Activated naive CD4-positive, alpha-beta T cell treated with anti-CD3 and anti-CD28 coated beads, Interleukin-2, amount 10 ng/mL, durations not matched to agents 7 days and 5 days (primary cell): Measurements from ENCODE around the gene PGAP2.
A peak's percentile ranks its signal among the peaks of the same experiment; 100 is the strongest.

Source experiments
- CTCF ChIA-PET: fragments of 350-600 bp; sonication (Branson Sonifier 250); formaldehyde crosslinking; loops from one replicate; lab custom pipeline; 2021; ENCODE audit warnings: antibody characterized with exemption; lab: Charles Lee
- DNase-seq: peaks from one replicate; pipeline ENCODE4 v3.0.0-alpha.2; 2020
- H3K27ac Mint-ChIP-seq: one replicate; pipeline ENCODE4 v1.8.0; 2021; ENCODE audit warnings: mild to moderate bottlenecking, moderate library complexity, mixed read lengths
- H3K27me3 Mint-ChIP-seq: one replicate; pipeline ENCODE4 v1.8.0; 2021; ENCODE audit warnings: mild to moderate bottlenecking, mixed read lengths
- H3K36me3 Mint-ChIP-seq: one replicate; pipeline ENCODE4 v1.8.0; 2021; ENCODE audit warnings: mixed read lengths
- H3K4me1 Mint-ChIP-seq: one replicate; pipeline ENCODE4 v1.8.0; 2021; ENCODE audit warnings: mixed read lengths
- H3K4me3 Mint-ChIP-seq: one replicate; pipeline ENCODE4 v1.8.0; 2021; ENCODE audit warnings: mild to moderate bottlenecking, moderate library complexity, mixed read lengths
- H3K9me3 Mint-ChIP-seq: one replicate; pipeline ENCODE4 v1.8.0; 2021; ENCODE audit warnings: mixed read lengths

The PGAP2 gene

GRCh38 chr11:3831378-3832239, 23.2 kb downstream of the PGAP2 start:
- CTCF ChIA-PET = interaction anchor here (1.0 to 3.2 kb wide), 6 partner anchors 9 to 249 kb away, joined by 3 to 14 read pairs (median 3); partner anchors contain the start of gene RHOG

GRCh38 chr11:3832816-3833215, 24.5 kb downstream of the PGAP2 start:
- no peaks in the 10 kb centered on the region for H3K9me3 Mint-ChIP-seq
- H3K27me3 Mint-ChIP-seq = no peaks in the 10 kb centered on the region
- peaks cover 63% of the 10 kb centered on the region for H3K36me3 Mint-ChIP-seq
- H3K4me1 Mint-ChIP-seq = peaks cover 69% of the 10 kb centered on the region
- H3K4me3 Mint-ChIP-seq = no peak overlapping the region
- no peak for DNase-seq
- CTCF ChIA-PET = interaction anchor here (0.9 to 3.2 kb wide), 4 partner anchors 8 to 240 kb away, joined by 3 to 14 read pairs (median 6); no protein-coding TSS in a partner anchor
- peak overlapping the region; percentile 64 for H3K27ac Mint-ChIP-seq

More at GRCh38 chr11:3831378-3832239, 23.2 kb downstream of the PGAP2 start:
- no peaks in the 10 kb centered on the region for H3K9me3 Mint-ChIP-seq
- no peak for DNase-seq
- H3K27ac Mint-ChIP-seq = peak overlapping the region; percentile 64
- H3K27me3 Mint-ChIP-seq = no peaks in the 10 kb centered on the region
- H3K36me3 Mint-ChIP-seq = peaks cover 71% of the 10 kb centered on the region
- no peak overlapping the region for H3K4me3 Mint-ChIP-seq
- peaks cover 63% of the 10 kb centered on the region for H3K4me1 Mint-ChIP-seq

GRCh38 chr11:3833449-3833848, 25.1 kb downstream of the PGAP2 start:
- peaks cover 63% of the 10 kb centered on the region for H3K36me3 Mint-ChIP-seq
- H3K9me3 Mint-ChIP-seq = no peaks in the 10 kb centered on the region
- no peak overlapping the region for H3K4me3 Mint-ChIP-seq
- H3K4me1 Mint-ChIP-seq = peaks cover 74% of the 10 kb centered on the region
- peak overlapping the region; percentile 64 for H3K27ac Mint-ChIP-seq
- CTCF ChIA-PET = interaction anchor here (0.9 to 3.2 kb wide), 5 partner anchors 8 to 239 kb away, joined by 3 to 14 read pairs (median 3); no protein-coding TSS in a partner anchor
- no peaks in the 10 kb centered on the region for H3K27me3 Mint-ChIP-seq
- DNase-seq = no peak

GRCh38 chr11:3834349-3834663, 25.9 kb downstream of the PGAP2 start:
- Mint-ChIP-seq H3K4me3 (peak overlapping the region; percentile 88), H3K36me3 (peaks cover 70% of the 10 kb centered on the region), H3K27ac (peak overlapping the region; percentile 74), H3K27me3 (no peaks in the 10 kb centered on the region), H3K4me1 (peaks cover 81% of the 10 kb centered on the region), H3K9me3 (no peaks in the 10 kb centered on the region)
- CTCF ChIA-PET = interaction anchor here (0.6 to 12.4 kb wide), 4 partner anchors 9 to 238 kb away, joined by 3 to 179 read pairs (median 6); partner anchors contain the start of gene STIM1
- no peak for DNase-seq

- Mint-ChIP-seq H3K9me3 (no peaks in the 10 kb centered on the region), H3K27ac (peak overlapping the region; percentile 74), H3K27me3 (no peaks in the 10 kb centered on the region), H3K4me3 (peak overlapping the region; percentile 88), H3K36me3 (peaks cover 74% of the 10 kb centered on the region), H3K4me1 (peaks cover 84% of the 10 kb centered on the region)
- CTCF ChIA-PET = interaction anchor here (1.1 to 12.4 kb wide), 7 partner anchors 9 to 237 kb away, joined by 3 to 179 read pairs (median 7); partner anchors contain the start of gene STIM1
- DNase-seq = peak; percentile 33
These were observed 26.5 kb downstream of the PGAP2 start for GRCh38 chr11:3834664-3835461.

GRCh38 chr11:3835751-3836150, 27.4 kb downstream of the PGAP2 start:
- H3K4me1 Mint-ChIP-seq = peaks cover 82% of the 10 kb centered on the region
- CTCF ChIA-PET = interaction anchor here (1.1 to 12.4 kb wide), 6 partner anchors 10 to 237 kb away, joined by 3 to 179 read pairs (median 7); partner anchors contain the start of gene STIM1
- peak overlapping the region; percentile 74 for H3K27ac Mint-ChIP-seq
- H3K36me3 Mint-ChIP-seq = peaks cover 68% of the 10 kb centered on the region
- H3K27me3 Mint-ChIP-seq = no peaks in the 10 kb centered on the region
- H3K4me3 Mint-ChIP-seq = peak overlapping the region; percentile 88
- no peaks in the 10 kb centered on the region for H3K9me3 Mint-ChIP-seq
- no peak for DNase-seq

GRCh38 chr11:3836903-3837302, 28.5 kb downstream of the PGAP2 start:
- peak overlapping the region; percentile 88 for H3K4me3 Mint-ChIP-seq
- peak overlapping the region; percentile 94 for H3K27ac Mint-ChIP-seq
- H3K9me3 Mint-ChIP-seq = no peaks in the 10 kb centered on the region
- H3K36me3 Mint-ChIP-seq = peaks cover 57% of the 10 kb centered on the region
- CTCF ChIA-PET = interaction anchor here (1.5 to 12.4 kb wide), 6 partner anchors 11 to 236 kb away, joined by 4 to 179 read pairs (median 10); partner anchors contain the start of genes PGAP2 and STIM1
- no peaks in the 10 kb centered on the region for H3K27me3 Mint-ChIP-seq
- H3K4me1 Mint-ChIP-seq = peaks cover 74% of the 10 kb centered on the region
- DNase-seq = peak; percentile 79

- Mint-ChIP-seq H3K27ac (peak overlapping the region; percentile 94), H3K9me3 (no peaks in the 10 kb centered on the region), H3K36me3 (peaks cover 52% of the 10 kb centered on the region), H3K27me3 (no peaks in the 10 kb centered on the region), H3K4me1 (peaks cover 70% of the 10 kb centered on the region), H3K4me3 (peak overlapping the region; percentile 88)
- no peak for DNase-seq
- CTCF ChIA-PET = interaction anchor here (0.7 to 12.4 kb wide), 6 partner anchors 12 to 235 kb away, joined by 3 to 179 read pairs (median 8); partner anchors contain the start of genes PGAP2 and STIM1
These were observed 29.4 kb downstream of the PGAP2 start for GRCh38 chr11:3837793-3838192.

GRCh38 chr11:3838504-3838903, 30.1 kb downstream of the PGAP2 start:
- CTCF ChIA-PET = interaction anchor here (1.0 to 12.4 kb wide), 7 partner anchors 13 to 234 kb away, joined by 3 to 179 read pairs (median 7); partner anchors contain the start of genes PGAP2 and STIM1
- Mint-ChIP-seq H3K27me3 (no peaks in the 10 kb centered on the region), H3K4me1 (peaks cover 69% of the 10 kb centered on the region), H3K4me3 (peak overlapping the region; percentile 88), H3K36me3 (peaks cover 48% of the 10 kb centered on the region), H3K9me3 (no peaks in the 10 kb centered on the region), H3K27ac (peak overlapping the region; percentile 94)
- DNase-seq = no peak

- peak; percentile 57 for DNase-seq
- peak overlapping the region; percentile 94 for H3K27ac Mint-ChIP-seq
- CTCF ChIA-PET = interaction anchor here (0.6 to 12.4 kb wide), 8 partner anchors 9 to 232 kb away, joined by 3 to 179 read pairs (median 5); partner anchors contain the start of genes PGAP2 and STIM1
- H3K4me1 Mint-ChIP-seq = peaks cover 64% of the 10 kb centered on the region
- no peaks in the 10 kb centered on the region for H3K9me3 Mint-ChIP-seq
- peaks cover 30% of the 10 kb centered on the region for H3K36me3 Mint-ChIP-seq
- no peaks in the 10 kb centered on the region for H3K27me3 Mint-ChIP-seq
- H3K4me3 Mint-ChIP-seq = peak overlapping the region; percentile 88
These were observed 31.9 kb downstream of the PGAP2 start for GRCh38 chr11:3840004-3840869.

- H3K4me1 Mint-ChIP-seq = peaks cover 62% of the 10 kb centered on the region
- no peaks in the 10 kb centered on the region for H3K9me3 Mint-ChIP-seq
- peaks cover 25% of the 10 kb centered on the region for H3K36me3 Mint-ChIP-seq
- CTCF ChIA-PET = interaction anchor here (0.9 to 12.4 kb wide), 15 partner anchors 10 to 232 kb away, joined by 3 to 179 read pairs (median 4); partner anchors contain the start of genes PGAP2 and STIM1
- DNase-seq = no peak
- H3K4me3 Mint-ChIP-seq = peak within 1 kb of the TSS; percentile 88
- H3K27ac Mint-ChIP-seq = peak within 1 kb of the TSS; percentile 99
- H3K27me3 Mint-ChIP-seq = no peaks in the 10 kb centered on the region
These were observed 32.6 kb downstream of the PGAP2 start, which contains the start of gene RHOG for GRCh38 chr11:3840870-3841425. Gene RHOG, minus strand, starts transcription at chr11:3840959. Its CDS starts 12,821 bp downstream, at chr11:3828138.
